Measurements from ENCODE around the gene LRRC28. TPM values are rescaled to one million over a fixed set of nuclear protein-coding genes. Genes with fewer than 3 reads are reported as not detected.

The LRRC28 gene
- total RNA-seq, 2 experiments from 2014 or later = 14.0 to 16.1 TPM

DNA sequence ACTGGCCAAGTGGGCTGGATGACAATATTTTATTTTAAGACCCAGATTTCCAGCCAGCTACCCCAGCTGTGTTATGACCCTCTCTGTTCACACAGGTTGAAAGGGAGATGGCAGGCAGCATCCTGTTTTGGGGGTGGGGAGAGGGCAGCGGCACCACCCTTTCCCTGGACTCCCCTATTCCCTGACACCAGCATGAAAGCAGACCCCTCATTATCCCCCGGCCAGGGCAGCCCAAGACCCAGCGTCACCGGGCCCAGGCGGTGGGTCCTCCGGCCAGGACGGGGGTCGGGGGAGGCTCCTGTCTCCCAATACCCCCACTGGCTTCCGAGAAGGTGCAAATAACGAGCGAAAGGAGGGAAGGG, 186.9 kb downstream of the LRRC28 start:
- no peaks in the 10 kb centered on the region for H3K36me3 Mint-ChIP-seq (ENCODE audit: low read depth)
- TF ChIP-seq, protein P1, sequence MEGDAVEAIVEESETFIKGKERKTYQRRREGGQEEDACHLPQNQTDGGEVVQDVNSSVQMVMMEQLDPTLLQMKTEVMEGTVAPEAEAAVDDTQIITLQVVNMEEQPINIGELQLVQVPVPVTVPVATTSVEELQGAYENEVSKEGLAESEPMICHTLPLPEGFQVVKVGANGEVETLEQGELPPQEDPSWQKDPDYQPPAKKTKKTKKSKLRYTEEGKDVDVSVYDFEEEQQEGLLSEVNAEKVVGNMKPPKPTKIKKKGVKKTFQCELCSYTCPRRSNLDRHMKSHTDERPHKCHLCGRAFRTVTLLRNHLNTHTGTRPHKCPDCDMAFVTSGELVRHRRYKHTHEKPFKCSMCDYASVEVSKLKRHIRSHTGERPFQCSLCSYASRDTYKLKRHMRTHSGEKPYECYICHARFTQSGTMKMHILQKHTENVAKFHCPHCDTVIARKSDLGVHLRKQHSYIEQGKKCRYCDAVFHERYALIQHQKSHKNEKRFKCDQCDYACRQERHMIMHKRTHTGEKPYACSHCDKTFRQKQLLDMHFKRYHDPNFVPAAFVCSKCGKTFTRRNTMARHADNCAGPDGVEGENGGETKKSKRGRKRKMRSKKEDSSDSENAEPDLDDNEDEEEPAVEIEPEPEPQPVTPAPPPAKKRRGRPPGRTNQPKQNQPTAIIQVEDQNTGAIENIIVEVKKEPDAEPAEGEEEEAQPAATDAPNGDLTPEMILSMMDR (IDR thresholded peaks at IDR 0.05) = no peak
- no peak overlapping the region for H3K4me3 Mint-ChIP-seq
- peaks cover 68% of the 10 kb centered on the region for H3K4me1 Mint-ChIP-seq (ENCODE audit: low read depth)
- no peaks in the 10 kb centered on the region for H3K27me3 Mint-ChIP-seq
- DNase-seq = no peak
- H3K9me3 Mint-ChIP-seq = no peaks in the 10 kb centered on the region
- ChIA-PET POLR2A (no interaction called here), CTCF (no interaction called here)
- no peak for ATAC-seq
- intact Hi-C loops (cut with micrococcal nuclease) = no loop called here
- H3K27ac Mint-ChIP-seq = no peak overlapping the region

DNA sequence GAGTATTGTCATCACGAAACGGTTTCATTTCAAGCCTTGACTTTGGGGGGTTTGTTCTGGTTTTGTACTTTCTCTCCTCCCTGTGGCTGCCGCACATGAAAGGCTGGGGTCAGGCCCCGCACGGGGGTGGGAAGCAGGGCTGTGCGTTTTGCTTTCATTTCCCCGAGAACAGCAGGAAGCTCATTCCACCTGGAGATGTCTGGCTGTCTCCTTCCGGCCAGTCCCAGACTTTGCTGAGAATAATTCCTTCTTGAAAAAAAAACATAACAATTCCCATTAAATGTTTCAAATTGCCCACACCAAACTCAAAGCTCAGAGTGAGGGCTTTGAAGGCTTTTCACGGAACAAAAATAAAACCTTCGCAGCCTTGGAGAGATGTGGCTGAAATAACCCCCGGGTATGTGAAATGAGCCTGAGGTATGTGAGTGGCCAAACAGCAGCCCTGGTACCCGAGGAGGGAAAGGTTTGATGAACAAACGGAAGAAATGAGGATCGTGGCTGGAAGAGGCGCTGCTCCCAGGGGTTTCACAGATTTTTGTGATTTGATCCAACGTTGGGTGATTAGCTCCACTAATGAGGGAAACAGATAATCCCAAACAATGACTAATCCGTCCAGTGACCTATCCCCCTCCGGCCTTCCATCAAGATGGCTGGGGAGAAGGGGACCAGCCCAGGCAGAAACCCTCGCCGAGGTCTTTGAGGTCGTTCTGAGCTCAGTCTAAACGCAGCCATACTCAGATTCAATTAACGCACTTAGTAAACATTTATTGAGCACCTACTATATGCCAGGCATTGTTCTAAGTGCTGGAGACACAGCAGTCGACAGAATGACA, 187.6 kb downstream of the LRRC28 start:
- ATAC-seq = peak; percentile 43
- no peaks in the 10 kb centered on the region for H3K9me3 Mint-ChIP-seq
- TF ChIP-seq, protein P1 (IDR thresholded peaks at IDR 0.05) = no peak
- CTCF ChIA-PET = no interaction called here
- peaks cover 65% of the 10 kb centered on the region for H3K4me1 Mint-ChIP-seq (ENCODE audit: low read depth)
- POLR2A ChIA-PET = no interaction called here
- H3K27me3 Mint-ChIP-seq = no peaks in the 10 kb centered on the region
- DNase-seq = peak; percentile 52
- peak overlapping the region; percentile 26 for H3K27ac Mint-ChIP-seq
- intact Hi-C loops (cut with micrococcal nuclease) = no loop called here
- no peak overlapping the region for H3K4me3 Mint-ChIP-seq
- no peaks in the 10 kb centered on the region for H3K36me3 Mint-ChIP-seq (ENCODE audit: low read depth)

DNA sequence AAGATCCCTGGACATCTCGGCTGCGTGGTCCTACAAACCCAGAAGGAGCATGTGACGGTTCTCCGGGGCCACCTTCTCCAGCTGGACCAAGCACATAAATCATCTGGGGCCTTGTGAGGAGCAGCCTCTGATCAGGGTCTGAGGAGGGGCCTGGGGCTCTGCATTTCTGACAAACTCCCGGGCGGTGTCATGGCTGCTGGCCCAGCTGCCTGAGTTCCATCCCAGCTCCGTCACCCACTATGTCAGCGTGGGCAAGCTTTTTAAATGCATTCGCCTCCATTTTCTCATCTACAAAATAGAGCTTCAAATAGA, 188.2 kb downstream of the LRRC28 start:
- ATAC-seq (no peak), DNase-seq (no peak)
- TF ChIP-seq, protein P1 (IDR thresholded peaks at IDR 0.05) = no peak
- Mint-ChIP-seq H3K9me3 (no peaks in the 10 kb centered on the region), H3K27me3 (no peaks in the 10 kb centered on the region), H3K36me3 (ENCODE audit: low read depth) (no peaks in the 10 kb centered on the region), H3K4me3 (no peak overlapping the region), H3K27ac (no peak overlapping the region), H3K4me1 (ENCODE audit: low read depth) (peaks cover 62% of the 10 kb centered on the region)
- CTCF ChIA-PET = interaction anchor here (0.7 kb wide), 1 partner anchor 12 kb away, joined by 3 read pairs; no protein-coding TSS in a partner anchor
- intact Hi-C loops (cut with micrococcal nuclease) = no loop called here
- POLR2A ChIA-PET = interaction anchor here (1.1 kb wide), 1 partner anchor 14 kb away, joined by 3 read pairs; no protein-coding TSS in a partner anchor

DNA sequence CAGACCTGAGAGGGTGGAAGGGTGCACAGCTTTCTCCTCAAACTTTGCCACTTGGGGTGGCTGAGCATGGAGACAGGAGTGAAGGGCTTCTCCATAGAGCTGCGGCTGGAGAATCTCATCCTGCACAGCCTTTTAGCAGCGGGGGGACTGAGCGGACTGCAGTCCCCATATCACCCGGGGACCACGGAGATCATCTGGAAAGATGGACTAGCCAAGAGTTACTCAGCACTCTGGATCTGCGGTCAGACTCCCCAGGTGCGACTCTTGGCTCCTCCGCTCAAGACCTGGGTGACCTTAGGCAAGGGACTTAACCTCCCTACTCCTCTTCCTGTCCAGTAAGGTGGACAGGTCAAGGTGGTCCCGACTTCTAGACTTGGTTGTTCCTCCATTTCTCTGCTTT, 188.7 kb downstream of the LRRC28 start:
- intact Hi-C loops (cut with micrococcal nuclease) = loop anchor here (10.0 kb wide), 1 partner anchor 265 kb away; no protein-coding TSS in a partner anchor
- DNase-seq = no peak
- TF ChIP-seq, protein P1 (IDR thresholded peaks at IDR 0.05) = no peak
- Mint-ChIP-seq H3K4me3 (no peak overlapping the region), H3K36me3 (ENCODE audit: low read depth) (no peaks in the 10 kb centered on the region), H3K27ac (no peak overlapping the region), H3K9me3 (no peaks in the 10 kb centered on the region), H3K27me3 (no peaks in the 10 kb centered on the region), H3K4me1 (ENCODE audit: low read depth) (peaks cover 63% of the 10 kb centered on the region)
- ChIA-PET POLR2A (interaction anchor here (1.1 kb wide), 1 partner anchor 14 kb away, joined by 3 read pairs; no protein-coding TSS in a partner anchor), CTCF (interaction anchor here (0.7 kb wide), 1 partner anchor 11 kb away, joined by 3 read pairs; no protein-coding TSS in a partner anchor)
- no peak for ATAC-seq

Other genes with a start within 250 kb of the LRRC28 start
- gene PGPEP1L, start 243.7 kb upstream of the LRRC28 start, total RNA-seq = not detected
- gene SYNM, start 146.4 kb upstream of the LRRC28 start, total RNA-seq = under 1 TPM; 0.63 to 0.69 TPM
- 1 to 10 TPM; 4.3 to 4.4 TPM for gene TTC23, start 1.9 kb upstream of the LRRC28 start, total RNA-seq

Data from activated CD8-positive, alpha-beta T cell treated with anti-CD3 and anti-CD28 coated beads for 36 hours (primary cell).